Measurements from ENCODE around the gene CTAGE9. TPM values are rescaled to one million over a fixed set of nuclear protein-coding genes. Genes with fewer than 3 reads are reported as not detected.

CTAGE9 gene
- total RNA-seq, 2 experiments from 2014 or later: not detected

- Mint-ChIP-seq H3K27ac (no peak overlapping the region), H3K27me3 (no peaks in the 10 kb centered on the region), H3K4me3 (no peak overlapping the region), H3K9me3 (no peaks in the 10 kb centered on the region), H3K36me3 (ENCODE audit: low read depth) (no peaks in the 10 kb centered on the region), H3K4me1 (ENCODE audit: low read depth) (no peaks in the 10 kb centered on the region)
- ATAC-seq (no peak), DNase-seq (no peak)
- CTCF ChIA-PET: interaction anchor here (1.0 kb wide), 1 partner anchor 9 kb away, joined by 3 read pairs; no protein-coding TSS in a partner anchor
- intact Hi-C loops (cut with micrococcal nuclease): no loop called here
- POLR2A ChIA-PET: no interaction called here
- TF ChIP-seq CTCF (IDR thresholded peaks at IDR 0.05): no peak
Observed at GRCh38 chr6:131663578-131664165, 47.1 kb downstream of the CTAGE9 start.

GRCh38 chr6:131660195-131660594 is 50.6 kb downstream of the CTAGE9 start:
- H3K9me3 Mint-ChIP-seq: no peaks in the 10 kb centered on the region
- H3K36me3 Mint-ChIP-seq (ENCODE audit: low read depth): no peaks in the 10 kb centered on the region
- ATAC-seq (peak; percentile 34), DNase-seq (no peak)
- no peak overlapping the region for H3K4me3 Mint-ChIP-seq
- TF ChIP-seq CTCF (IDR thresholded peaks at IDR 0.05): no peak
- H3K27me3 Mint-ChIP-seq: no peaks in the 10 kb centered on the region
- H3K4me1 Mint-ChIP-seq (ENCODE audit: low read depth): no peaks in the 10 kb centered on the region
- H3K27ac Mint-ChIP-seq: no peak overlapping the region
- ChIA-PET POLR2A (no interaction called here), CTCF (no interaction called here)
- intact Hi-C loops (cut with micrococcal nuclease): no loop called here

Other genes with a start within 250 kb of the CTAGE9 start
- gene ARG1, start 137.8 kb downstream of the CTAGE9 start, total RNA-seq: not detected
- gene MED23, start 82.8 kb downstream of the CTAGE9 start, total RNA-seq: 10 to 100 TPM; 23.9 to 25.3 TPM
- gene ENPP3, start 73.7 kb downstream of the CTAGE9 start, total RNA-seq: under 1 TPM; 0.49 to 0.79 TPM
- gene OR2A4, start 9.6 kb downstream of the CTAGE9 start, total RNA-seq: not detected
- under 1 TPM; 0.20 to 0.27 TPM for gene ENPP1, start 97.0 kb upstream of the CTAGE9 start, total RNA-seq
- not detected for gene CCN2, start 240.4 kb upstream of the CTAGE9 start, total RNA-seq